Fibroblast of upper back skin (primary cell): Measurements from ENCODE around the gene CAPN3.
"Not testable (repeated sequence)": the region's sequence is repeated elsewhere in the genome, so short reads cannot be mapped to it uniquely, and the experiment has no call there.

ENCODE experiments used
- DNase-seq: peaks from one replicate; pipeline ENCODE4 v3.0.0-alpha.2; 2013

The CAPN3 gene

GRCh38 chr15:42359249-42359648, at the start of gene CAPN3:
Gene CAPN3 (plus strand): TSS chr15:42359501. CDS start chr15:42359806, 305 bp downstream.
- DNase-seq: no peak

GRCh38 chr15:42313463-42313862, 45.8 kb upstream of the CAPN3 start:
- DNase-seq: no peak

GRCh38 chr15:42314818-42315217, 44.5 kb upstream of the CAPN3 start:
- DNase-seq: no peak

GRCh38 chr15:42315521-42315920, 43.8 kb upstream of the CAPN3 start:
- DNase-seq: peak; percentile 36

- DNase-seq: not testable (repeated sequence)
Observed at GRCh38 chr15:42316282-42316805, 43.0 kb upstream of the CAPN3 start.

- DNase-seq: no peak
Observed at GRCh38 chr15:42319206-42319605, 40.1 kb upstream of the CAPN3 start.

GRCh38 chr15:42324308-42324707, 35.0 kb upstream of the CAPN3 start:
- DNase-seq: no peak

- DNase-seq: no peak
Observed at GRCh38 chr15:42329161-42329560, 30.1 kb upstream of the CAPN3 start.

GRCh38 chr15:42329992-42330391, 29.3 kb upstream of the CAPN3 start:
- no peak for DNase-seq

- peak; percentile 35 for DNase-seq
Observed at GRCh38 chr15:42331235-42331634, 28.1 kb upstream of the CAPN3 start.

- peak; percentile 40 for DNase-seq
Observed at GRCh38 chr15:42332331-42332730, 27.0 kb upstream of the CAPN3 start.

GRCh38 chr15:42335074-42335473, 24.2 kb upstream of the CAPN3 start:
- DNase-seq: no peak

GRCh38 chr15:42336650-42337049, 22.7 kb upstream of the CAPN3 start:
- DNase-seq: not testable (repeated sequence)

- not testable (repeated sequence) for DNase-seq
Observed at GRCh38 chr15:42337104-42337503, 22.2 kb upstream of the CAPN3 start.

- DNase-seq: peak; percentile 3
Observed at GRCh38 chr15:42338500-42338899, 20.8 kb upstream of the CAPN3 start.

GRCh38 chr15:42343596-42344232, 15.6 kb upstream of the CAPN3 start:
- no peak for DNase-seq

- DNase-seq: peak; percentile 78
Observed at GRCh38 chr15:42344763-42345162, 14.5 kb upstream of the CAPN3 start.

- no peak for DNase-seq
Observed at GRCh38 chr15:42345504-42345903, 13.8 kb upstream of the CAPN3 start.

- peak; percentile 84 for DNase-seq
Observed at GRCh38 chr15:42348083-42348482, 11.2 kb upstream of the CAPN3 start.

- peak; percentile 75 for DNase-seq
Observed at GRCh38 chr15:42349186-42349585, 10.1 kb upstream of the CAPN3 start.

GRCh38 chr15:42352401-42352800, 6.9 kb upstream of the CAPN3 start:
- no peak for DNase-seq

GRCh38 chr15:42353061-42353460, 6.2 kb upstream of the CAPN3 start:
- DNase-seq: no peak

- no peak for DNase-seq
Observed at GRCh38 chr15:42354824-42355223, 4.5 kb upstream of the CAPN3 start.

GRCh38 chr15:42355291-42355690, 4.0 kb upstream of the CAPN3 start:
- no peak for DNase-seq

GRCh38 chr15:42356851-42357250, 2.5 kb upstream of the CAPN3 start:
- DNase-seq: no peak
